A673 (cell line): Measurements from ENCODE around the gene DNAH3.

ENCODE experiments used
- CTCF ChIP-seq: fragments of 300-800, 200-600 bp; sonication (generic); conservative IDR thresholded peaks from 2 replicates; pipeline ENCODE4 v1.5.1; 2017; ENCODE audit warnings: low read depth, mild to moderate bottlenecking, antibody characterized with exemption, low read length, moderate library complexity, mixed read lengths
- EZH2 ChIP-seq: fragments of 200-600 bp; sonication (generic); IDR thresholded peaks from 2 replicates; pipeline ENCODE4 v1.6.1; 2017; ENCODE audit warnings: borderline replicate concordance, low read depth, mild to moderate bottlenecking, mixed read lengths, antibody characterized with exemption, low read length; ENCODE audit not compliant: poor library complexity, severe bottlenecking

- TF ChIP-seq CTCF (no peak), EZH2 (no peak)
Observed at GRCh38 chr16:21088143-21088542, 62.5 kb downstream of the DNAH3 start.
